GM20431 (cell line): ENCODE measurements around the gene MEGF10.

ENCODE experiments used
- in situ Hi-C: fragments of 300-500 bp; cut with MseI, MboI; formaldehyde crosslinking; loops from one replicate; pipeline ENCODE4 v1.15.0; 2020; ENCODE audit warnings: low sequenced_read_pairs; ENCODE audit not compliant: unreplicated experiment

Gene MEGF10

GRCh38 chr5:127296894-127297293 lies 6.3 kb downstream of the MEGF10 start:
- in situ Hi-C loops: loop anchor here (25.0 kb wide), 1 partner anchor 190 kb away; no protein-coding TSS in a partner anchor

DNA sequence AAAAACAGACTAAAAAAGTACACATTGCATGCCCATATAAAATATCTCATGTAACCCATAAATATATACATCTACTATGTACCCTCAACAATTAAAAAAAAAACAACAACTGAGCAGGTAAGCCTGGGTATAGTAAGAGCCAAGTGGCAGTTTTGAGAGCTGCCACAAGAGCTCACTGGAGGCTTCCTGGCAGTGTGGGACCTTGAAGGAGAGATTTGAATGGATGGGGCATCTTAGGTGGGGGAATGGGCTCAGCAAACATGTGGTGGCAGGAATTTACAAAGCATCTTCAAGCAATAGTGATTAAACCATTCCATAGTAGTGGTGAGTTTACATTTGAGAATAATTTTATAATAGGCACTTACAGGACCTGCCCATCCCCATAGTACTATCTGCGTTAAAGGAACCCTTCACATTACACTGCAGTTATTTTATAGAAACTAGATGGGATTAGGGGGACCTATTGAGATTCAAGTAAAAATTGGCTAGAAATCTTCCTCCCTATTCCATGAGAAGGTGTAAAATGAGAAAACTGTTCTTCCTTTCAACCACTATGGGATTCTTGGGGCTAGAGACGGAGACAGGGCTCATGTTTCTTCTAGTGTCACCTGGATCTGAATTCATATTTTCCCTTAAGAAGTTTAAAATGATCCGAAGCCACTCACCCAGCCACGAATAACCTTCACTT lies 6.9 kb downstream of the MEGF10 start:
- in situ Hi-C loops: loop anchor here (25.0 kb wide), 1 partner anchor 190 kb away; no protein-coding TSS in a partner anchor

DNA sequence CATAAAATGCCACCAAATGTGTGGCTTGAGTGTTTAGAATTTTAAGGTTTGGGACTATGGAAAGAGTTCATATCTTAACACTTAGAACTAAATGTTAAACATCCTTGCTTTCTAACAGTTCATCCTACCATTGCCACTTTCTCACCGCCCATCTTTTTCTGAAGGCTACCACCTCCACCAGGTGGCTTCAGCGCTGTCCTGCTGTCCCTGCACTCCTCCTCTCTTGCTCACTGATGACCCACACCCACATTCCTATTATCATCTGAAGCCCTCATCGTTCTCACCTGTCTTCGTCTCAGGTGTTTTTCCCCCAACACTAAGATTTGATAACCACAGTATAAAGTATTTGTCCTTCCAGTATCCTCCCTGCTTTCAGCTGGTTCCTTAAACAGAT lies 7.4 kb downstream of the MEGF10 start:
- in situ Hi-C loops: loop anchor here (25.0 kb wide), 1 partner anchor 189 kb away; no protein-coding TSS in a partner anchor

- in situ Hi-C loops: loop anchor here (25.0 kb wide), 1 partner anchor 189 kb away; no protein-coding TSS in a partner anchor
These were observed 8.1 kb downstream of the MEGF10 start for GRCh38 chr5:127298656-127299055.

- in situ Hi-C loops: loop anchor here (25.0 kb wide), 2 partner anchors 188 to 662 kb away; a partner anchor contains a TSS
These were observed 9.1 kb downstream of the MEGF10 start for GRCh38 chr5:127299678-127300077.

DNA sequence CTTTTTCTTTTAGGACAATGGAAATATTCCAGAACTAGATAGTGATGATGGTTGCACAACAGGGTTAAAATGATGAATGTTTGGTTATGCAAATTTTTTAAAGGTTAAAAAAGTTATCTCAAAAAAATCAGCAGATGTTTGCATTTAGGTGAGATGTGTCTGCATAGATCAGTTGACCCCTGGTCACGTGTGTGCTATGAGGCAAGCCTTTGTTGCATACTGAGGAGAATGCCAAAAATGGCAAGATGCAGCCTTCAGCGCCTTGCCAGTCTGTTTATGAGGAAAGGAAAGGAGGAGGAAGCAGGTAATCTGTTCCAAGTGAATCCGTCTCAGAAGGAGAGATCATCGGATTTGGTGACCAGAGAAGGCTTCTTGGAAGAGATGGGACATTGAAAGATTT lies 11.9 kb downstream of the MEGF10 start:
- in situ Hi-C loops: loop anchor here (25.0 kb wide), 1 partner anchor 665 kb away; a partner anchor contains a TSS

DNA sequence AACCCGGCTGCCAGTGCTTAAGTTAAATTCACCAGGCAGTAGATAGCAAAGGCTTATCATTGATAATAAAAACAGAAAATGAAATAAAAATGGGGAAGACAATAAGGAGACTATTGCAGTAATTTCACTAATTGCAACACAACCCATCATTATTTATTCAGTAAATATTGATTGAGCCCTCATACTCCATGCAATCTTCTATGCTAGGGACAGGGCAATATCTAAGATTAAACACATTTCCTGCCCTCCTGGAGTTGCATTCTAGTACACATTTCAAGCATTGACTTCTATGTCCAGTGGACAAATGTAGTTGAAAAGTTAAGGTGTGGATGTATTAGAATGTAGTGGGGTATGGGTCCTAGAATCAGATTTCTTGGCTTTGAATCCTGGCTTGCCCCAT lies 12.8 kb downstream of the MEGF10 start:
- in situ Hi-C loops: loop anchor here (25.0 kb wide), 1 partner anchor 666 kb away; a partner anchor contains a TSS

DNA sequence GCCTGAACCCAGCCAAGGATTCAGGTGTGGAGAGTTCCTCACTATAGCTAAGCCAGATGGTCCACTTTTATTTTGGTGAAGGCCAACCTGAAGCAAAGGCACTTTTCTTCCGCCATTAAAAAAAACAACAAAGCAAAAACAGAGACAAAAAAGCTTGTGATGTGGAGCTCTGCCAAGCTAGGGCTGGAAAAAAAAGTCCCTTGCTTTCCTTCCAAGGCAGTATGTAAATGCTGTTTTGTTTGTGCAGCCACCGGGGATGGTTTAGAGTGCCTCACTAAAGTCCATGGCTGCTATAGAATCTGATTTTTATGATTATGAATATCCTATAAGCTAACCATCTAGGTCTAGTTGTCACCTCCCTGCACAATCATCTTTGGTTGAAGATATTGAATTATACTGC lies 14.9 kb downstream of the MEGF10 start:
- in situ Hi-C loops: loop anchor here (25.0 kb wide), 1 partner anchor 668 kb away; a partner anchor contains a TSS

GRCh38 chr5:127306036-127306435 lies 15.4 kb downstream of the MEGF10 start:
- in situ Hi-C loops: loop anchor here (25.0 kb wide), 1 partner anchor 669 kb away; a partner anchor contains a TSS

DNA sequence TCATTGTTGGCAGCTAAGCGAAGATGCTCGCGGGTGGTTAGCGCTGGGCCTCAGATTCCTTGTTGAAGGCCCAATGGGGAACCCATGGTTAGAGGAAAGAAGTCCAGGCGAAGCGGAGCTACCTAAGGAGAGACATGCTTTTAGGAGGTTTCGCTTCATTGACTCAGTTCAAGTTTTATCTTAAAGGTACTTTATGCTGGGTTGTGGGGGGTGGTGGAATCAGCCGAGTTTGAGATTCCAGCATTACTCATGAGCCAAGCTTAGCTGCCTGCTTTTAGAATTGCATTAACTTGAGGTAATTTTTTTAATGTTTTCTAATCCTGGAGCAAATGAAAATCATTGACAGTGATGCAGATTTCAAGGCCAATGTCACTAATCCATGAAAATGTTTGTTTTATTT lies 16.1 kb downstream of the MEGF10 start:
- in situ Hi-C loops: loop anchor here (25.0 kb wide), 1 partner anchor 669 kb away; a partner anchor contains a TSS

DNA sequence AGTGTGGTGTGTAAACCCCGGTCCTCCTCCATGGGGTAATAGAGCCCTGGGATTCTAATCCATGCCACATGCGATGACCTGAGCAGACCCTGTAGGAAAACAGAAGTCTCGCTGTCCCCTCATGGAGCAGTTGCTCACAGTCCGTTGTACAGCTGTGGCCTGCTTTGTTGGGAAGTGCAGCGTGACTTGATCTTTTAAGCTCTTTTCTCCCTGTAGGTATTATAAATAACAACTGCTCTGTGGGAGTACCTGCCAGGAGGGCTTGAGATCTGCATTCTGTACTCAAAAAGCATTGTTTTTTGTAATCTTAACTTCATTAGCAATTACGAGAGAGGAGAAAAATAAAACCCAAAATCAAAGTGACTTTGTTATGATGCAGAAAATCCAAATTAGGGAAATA lies 17.3 kb downstream of the MEGF10 start:
- in situ Hi-C loops: loop anchor here (25.0 kb wide), 1 partner anchor 671 kb away; a partner anchor contains a TSS

DNA sequence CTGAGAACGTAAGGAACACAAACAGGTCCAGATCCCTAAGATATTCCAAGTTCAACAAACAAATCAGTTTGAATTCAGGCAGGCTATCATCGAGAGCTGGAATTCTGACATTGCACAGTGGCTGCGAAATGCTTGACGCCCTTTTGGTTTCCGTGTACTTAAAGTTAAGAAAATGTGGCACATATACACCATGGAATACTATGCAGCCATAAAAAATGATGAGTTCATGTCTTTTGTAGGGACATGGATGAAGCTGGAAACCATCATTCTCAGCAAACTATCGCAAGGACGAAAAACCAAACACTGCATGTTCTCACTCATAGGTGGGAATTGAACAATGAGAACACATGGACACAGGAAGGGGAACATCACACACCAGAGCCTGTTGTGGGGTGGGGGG lies 17.7 kb downstream of the MEGF10 start:
- in situ Hi-C loops: loop anchor here (25.0 kb wide), 1 partner anchor 671 kb away; a partner anchor contains a TSS

DNA sequence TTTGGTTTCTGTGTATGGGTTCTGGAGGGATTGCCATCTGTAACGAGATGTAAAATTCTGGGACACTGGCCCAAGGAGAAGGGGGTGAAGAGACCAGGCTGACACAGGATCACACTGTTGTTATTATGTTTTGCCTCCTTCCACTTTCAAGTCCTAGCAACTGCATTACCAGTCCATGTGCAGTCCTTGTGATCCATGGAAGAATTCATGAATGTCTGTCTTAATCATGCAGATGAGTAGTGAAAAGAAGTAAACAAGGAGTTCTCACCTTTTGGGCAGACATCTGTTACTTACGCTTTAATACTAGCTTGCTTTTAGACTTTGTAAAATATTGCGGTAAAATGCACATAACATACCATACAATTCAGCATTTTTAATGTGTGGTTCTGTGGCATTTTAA lies 18.3 kb downstream of the MEGF10 start:
- in situ Hi-C loops: loop anchor here (25.0 kb wide), 1 partner anchor 672 kb away; a partner anchor contains a TSS

DNA sequence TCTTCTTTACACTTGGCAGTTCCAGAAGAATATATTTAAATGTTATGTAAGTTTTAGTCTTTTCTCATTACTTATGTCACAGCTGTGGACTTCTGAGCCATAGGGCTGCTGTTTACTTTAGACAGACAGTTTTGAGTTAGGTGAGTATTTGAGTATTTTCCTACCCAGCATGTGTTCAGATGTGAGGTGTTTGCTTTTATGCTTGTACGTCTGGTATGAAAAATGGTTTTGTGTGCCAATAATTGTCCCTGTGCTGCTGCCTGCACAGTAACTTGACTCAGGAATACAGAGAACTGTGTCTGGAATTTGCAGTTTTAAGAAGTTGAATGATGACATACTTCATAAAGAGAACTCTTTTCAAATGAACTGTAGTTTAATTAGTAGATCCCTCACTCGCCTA lies 20.8 kb downstream of the MEGF10 start:
- in situ Hi-C loops: loop anchor here (25.0 kb wide), 1 partner anchor 674 kb away; a partner anchor contains a TSS

- in situ Hi-C loops: loop anchor here (25.0 kb wide), 1 partner anchor 675 kb away; a partner anchor contains a TSS
These were observed 21.4 kb downstream of the MEGF10 start for GRCh38 chr5:127311781-127312525.

- in situ Hi-C loops: loop anchor here (25.0 kb wide), 1 partner anchor 676 kb away; a partner anchor contains a TSS
These were observed 22.8 kb downstream of the MEGF10 start for GRCh38 chr5:127313379-127313778.

GRCh38 chr5:127313847-127314473 lies 23.4 kb downstream of the MEGF10 start:
- in situ Hi-C loops: loop anchor here (25.0 kb wide), 1 partner anchor 677 kb away; a partner anchor contains a TSS

- in situ Hi-C loops: loop anchor here (25.0 kb wide), 1 partner anchor 679 kb away; a partner anchor contains a TSS
These were observed 25.4 kb downstream of the MEGF10 start for GRCh38 chr5:127316011-127316410.

GRCh38 chr5:127317385-127317784 lies 26.8 kb downstream of the MEGF10 start:
- in situ Hi-C loops: loop anchor here (25.0 kb wide), 1 partner anchor 680 kb away; a partner anchor contains a TSS
